Activated CD8-positive, alpha-beta memory T cell treated with anti-CD3 and anti-CD28 coated beads, Interleukin-2, amount 50 U/mL, for 4 hours (primary cell): ENCODE data around the gene PABPC1L.

Experiments used
- DNase-seq: peaks from one replicate; pipeline ENCODE4 v3.0.0-alpha.2; 2020

PABPC1L gene

DNA sequence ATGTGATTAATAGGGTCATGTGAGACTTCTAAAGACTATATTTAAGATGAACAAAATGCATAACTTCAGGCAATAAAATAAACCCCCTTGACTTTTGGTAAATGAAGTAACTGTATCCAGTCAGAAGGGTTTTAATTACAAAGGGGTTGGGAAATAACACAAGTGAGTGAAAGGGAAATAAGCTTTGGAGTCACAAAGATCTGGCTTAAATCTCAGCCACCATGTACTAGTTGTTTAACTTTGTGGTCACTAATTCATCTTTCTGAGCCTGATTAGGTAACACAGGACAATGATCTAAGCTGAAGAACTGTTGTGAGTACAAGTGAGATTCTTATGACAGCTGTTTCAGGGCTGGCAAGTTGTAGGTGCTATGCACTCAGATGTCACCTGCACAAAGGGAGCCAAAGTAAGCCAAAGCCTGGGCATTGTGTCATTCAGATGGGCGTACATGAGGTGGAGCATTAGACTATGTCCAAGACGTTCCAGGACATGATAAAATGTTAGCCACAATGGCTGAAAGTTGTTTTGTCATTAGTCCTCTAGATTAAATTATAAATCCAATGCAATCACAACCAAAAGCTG is 36.5 kb downstream of the PABPC1L start:
- DNase-seq, result no peak

DNA sequence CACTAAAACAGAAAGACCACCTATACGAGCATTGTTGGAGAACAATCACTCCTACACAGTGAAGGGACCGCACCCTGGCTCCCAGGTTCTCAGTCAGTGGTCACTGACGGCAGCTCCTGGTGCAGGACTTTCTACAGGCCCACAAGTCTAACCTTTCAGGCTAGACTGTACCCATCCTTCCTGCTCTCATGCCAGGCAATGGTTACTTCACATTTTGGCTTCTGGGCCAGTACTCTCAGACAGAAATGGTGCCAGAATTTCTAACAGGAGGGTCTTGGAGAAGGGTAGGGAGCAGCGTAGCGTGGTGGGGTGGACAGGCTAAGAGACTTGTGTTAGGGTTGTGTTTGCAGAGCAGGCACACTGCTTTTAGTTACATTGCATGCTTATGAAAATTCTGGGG is 38.2 kb downstream of the PABPC1L start:
- DNase-seq, result no peak

DNA sequence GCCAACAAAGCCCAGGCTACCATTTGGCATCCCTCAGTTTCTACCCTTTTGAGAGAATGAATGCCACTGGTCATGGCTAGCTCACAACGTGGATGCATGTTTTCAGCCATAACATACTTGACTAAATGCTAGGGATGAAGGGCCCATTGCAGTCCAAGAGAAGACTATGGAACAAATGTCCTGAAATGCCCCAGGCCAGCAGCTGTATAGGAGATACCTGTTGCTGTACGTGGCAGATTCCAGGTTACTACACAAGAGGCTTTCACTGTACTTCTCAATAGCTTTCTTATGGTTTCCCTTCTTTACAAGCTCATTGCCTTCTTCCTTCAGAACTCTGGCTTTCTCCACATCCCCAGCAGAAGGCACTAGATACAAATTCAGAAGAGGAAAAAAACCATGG is 38.7 kb downstream of the PABPC1L start:
- no peak for DNase-seq

DNA sequence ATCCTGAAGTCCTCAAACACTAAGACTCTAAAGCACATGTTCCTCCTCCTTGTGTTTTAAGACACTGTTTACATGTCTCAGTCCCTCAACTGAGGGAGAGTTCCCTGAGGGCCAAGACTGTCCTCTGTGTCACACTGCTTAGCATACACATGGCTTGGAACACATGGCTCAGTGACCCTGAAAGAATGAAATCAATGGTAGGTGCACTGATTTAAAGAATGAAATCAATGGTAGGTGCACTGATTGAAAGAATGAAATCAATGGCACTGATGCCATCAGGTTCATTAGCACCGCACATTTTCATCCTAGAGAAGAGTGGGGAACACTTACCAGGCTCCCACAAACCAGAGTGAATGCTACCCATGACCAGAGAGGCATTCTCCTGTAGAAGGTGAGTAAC is 40.5 kb downstream of the PABPC1L start:
- DNase-seq, result no peak

DNA sequence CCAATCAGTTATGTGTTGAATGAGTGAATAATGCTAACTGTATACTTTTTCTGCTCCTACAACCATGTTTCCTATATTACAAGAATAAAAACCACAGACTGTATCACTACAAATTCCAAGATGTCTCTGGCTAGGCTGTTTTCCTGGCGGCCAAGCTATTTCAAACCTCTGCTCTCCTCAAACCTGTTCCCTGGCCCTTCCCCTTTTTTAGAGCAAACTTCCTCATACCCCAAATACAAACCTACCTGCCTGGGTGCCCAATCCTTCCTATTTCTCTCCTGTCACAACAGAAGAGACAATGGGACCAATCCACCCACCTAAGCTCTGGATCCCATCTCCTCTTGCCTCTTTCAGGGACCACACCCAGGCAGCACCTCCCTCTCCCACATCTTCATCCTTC is 42.9 kb downstream of the PABPC1L start:
- DNase-seq, result no peak

DNA sequence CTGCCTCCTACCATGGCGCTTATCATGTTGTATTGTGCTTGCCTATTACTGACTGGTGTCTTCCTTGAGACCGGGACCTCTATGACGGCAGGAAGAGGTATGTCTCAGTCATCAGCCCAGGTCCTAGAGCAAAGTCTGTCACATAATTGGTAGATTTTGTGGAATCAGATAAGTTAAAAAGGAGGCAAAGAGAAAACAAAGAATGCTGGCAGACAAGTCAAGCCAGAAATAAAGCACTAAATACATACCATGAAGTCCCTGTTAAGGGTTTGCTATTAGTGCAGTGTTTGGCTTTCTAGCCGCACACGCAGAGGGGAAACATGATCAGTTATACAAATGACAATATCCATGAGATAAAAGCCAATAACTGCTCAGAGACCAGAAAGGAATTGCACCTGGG is 44.4 kb downstream of the PABPC1L start:
- no peak for DNase-seq

DNA sequence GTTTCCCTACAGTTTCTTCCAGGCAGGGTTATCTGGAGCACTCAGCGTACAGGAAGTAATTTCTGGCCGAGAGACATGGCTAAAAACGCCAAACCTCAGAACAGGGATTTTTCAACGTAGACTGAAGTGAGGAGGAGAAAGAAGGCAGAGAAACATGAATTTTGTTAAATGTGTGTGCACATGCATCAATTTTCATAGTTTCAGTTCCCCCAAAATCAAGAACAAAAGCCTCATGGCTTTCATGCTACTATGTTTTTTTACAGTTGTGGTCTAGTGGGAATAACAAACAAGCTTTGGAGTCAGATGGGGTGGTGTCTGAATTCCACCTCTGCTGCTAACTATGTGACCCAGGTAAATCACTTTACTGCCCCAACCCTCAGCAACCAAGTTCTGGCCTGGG is 45.4 kb downstream of the PABPC1L start:
- no peak for DNase-seq

DNA sequence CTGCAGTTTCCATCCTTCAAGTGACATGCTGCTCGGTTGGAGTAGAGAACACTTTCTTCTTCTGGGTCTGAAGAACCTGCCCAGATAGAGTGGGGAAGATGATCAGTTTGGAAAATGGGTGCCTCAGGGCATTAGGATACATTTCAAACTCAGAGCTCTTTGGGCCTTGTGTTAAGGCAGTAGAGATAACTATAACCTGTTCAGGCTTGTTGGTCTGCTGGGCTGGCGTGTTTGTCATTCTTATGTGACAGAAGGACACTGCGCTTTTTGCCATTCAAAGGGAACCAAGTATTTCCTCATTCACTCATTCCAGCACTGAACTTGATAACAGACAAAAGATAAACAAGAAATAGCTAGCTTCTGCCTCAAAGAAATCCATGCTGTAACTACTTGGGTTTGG is 46.5 kb downstream of the PABPC1L start:
- DNase-seq, result no peak

DNA sequence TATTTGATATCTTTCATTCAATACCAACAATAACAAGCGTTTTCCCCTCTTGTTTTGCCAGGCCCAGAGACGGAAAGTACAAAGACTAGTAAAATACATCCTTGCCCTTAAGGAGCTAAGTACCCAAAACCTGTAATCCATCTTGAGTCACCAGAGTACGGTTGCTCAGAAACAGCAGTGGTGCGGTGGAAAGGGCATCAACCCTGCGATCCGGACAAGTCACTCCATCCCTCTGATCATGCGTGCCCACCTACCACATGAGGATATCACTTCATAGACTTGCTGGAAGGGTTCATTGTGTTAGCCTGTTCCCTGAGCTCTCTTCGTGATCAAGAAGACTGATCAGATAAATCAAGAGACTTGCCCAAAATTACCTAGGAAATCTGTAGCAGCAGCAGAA is 48.4 kb downstream of the PABPC1L start:
- no peak for DNase-seq

DNA sequence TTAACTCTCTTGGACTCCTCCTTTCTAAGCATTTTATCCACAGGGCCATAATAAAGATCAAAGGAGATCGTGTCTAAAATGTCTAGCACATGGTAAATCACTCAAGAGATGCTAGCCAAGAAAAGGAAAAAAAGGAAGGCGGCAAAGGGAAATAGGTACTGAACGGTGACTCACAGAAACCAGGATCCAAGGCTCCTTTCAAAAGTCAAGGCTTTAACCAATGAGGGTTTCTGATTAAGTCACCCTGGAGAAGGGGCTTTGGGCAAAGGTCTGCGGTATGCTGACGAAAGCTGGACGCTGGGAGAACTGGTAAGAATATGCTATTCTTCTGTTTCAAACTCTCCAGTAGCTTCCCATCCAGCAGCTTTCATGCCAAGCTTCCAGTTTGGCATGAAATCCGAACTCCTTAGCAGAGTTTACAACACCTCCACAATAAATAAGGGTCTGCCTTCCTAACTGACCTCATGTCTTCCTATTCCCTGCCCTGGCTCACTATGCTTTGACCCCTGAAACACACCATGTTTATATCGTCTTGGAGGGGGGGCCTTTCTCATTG is 49.3 kb downstream of the PABPC1L start:
- no peak for DNase-seq

DNA sequence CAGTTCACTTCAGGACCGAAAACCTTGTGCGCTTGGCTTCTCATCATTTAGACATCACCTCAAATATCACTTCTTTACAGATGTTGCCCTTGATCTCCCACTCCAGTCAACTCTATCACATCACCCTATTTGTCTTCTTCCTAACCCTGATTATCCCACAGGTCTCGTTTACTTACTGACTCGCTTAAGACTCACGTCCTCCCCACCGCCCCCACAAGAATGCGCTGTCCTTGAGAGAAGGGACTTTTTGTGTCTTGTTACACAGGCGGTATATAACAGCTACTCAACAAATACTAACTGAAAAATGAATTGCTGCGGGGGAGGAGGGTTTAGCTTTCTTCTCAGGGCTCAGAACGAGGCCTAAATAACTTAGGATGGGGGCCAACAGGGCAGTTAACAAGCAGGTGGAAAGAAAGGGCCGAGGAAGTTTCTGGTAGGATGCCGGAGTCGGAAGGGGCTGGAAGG is 49.8 kb downstream of the PABPC1L start:
- peak; percentile 76 for DNase-seq

DNA sequence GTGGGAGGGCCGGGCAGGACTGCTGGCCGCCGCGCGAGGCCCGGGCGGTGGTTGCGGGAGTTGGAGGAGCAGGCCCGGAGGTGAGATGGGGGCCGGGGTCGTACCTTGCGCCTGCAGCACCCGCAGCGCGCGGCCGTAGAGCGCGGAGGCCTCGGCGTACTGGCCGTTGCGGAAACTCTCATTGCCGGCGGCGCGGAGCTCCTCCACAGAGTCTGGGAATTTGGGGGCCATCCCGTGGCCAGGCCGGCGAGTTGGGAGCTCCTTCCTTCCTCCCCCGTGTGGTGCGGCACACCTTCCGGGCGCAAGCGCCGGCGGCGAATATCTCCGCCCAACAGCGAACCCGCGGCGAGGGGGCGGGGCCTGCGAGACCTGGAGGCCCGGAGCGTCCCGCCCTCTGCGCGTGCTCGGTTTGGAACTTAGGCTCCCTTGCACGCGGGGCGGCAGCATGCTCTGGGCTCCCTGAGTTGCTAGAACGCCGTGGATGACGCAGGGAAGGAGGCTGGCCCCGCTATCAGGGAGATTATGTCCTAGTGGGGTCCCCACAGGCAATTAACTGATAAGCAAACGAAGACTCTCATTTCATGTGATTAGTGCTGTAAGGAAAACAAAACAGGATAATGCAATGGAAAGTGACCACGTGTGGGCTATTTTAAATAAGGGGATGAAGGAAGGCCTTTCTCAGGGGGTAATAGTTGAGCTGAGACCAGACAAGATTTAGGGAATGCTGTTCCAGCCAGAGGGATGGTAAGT is 50.4 kb downstream of the PABPC1L start, which contains the start of gene TOMM34:
TSS of gene TOMM34 (minus strand) at position 295 of the 750 bp plus-strand sequence. CDS start at position 231, 64 bp downstream.
- DNase-seq, result peak; percentile 97

DNA sequence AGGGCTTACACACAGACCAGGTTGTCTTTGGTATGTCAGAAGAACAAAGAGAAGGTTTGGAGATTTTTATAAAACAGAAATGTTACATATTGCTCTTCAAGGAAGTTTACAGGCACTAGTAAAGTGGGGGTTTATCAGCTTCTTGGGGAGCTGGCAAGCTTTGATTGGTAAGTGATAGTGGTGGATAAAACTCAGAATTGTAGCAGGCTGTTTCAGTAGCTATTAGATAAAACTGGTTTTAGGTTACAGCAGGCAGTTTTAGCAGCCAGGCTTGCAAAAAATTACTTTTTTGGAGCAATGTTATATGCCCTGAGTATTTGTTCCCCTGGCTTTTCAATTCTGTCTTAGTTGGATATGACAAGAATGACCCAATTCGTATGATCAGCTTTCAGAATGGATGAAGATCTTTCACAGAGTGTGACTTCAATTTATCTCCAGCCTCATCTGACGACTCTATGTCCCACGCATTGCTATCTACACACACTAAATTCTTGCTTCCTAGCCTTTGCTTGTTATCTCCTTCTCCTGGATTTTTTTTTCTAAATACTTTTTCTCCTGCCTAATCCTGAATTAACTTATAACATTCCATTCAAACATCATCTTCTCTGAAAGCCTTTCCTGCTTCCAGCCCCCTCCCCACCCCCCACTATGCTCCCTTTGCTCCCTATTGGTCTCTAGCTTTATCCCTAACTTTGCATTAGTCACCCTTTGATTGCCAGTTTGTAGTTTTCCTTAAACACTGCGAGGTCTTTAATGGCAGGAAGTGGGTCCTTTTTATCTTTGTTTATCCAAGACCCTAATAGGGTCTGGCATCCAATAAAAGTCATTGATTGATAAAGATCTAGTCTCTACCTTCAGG is 51.4 kb downstream of the PABPC1L start:
- DNase-seq, result no peak

DNA sequence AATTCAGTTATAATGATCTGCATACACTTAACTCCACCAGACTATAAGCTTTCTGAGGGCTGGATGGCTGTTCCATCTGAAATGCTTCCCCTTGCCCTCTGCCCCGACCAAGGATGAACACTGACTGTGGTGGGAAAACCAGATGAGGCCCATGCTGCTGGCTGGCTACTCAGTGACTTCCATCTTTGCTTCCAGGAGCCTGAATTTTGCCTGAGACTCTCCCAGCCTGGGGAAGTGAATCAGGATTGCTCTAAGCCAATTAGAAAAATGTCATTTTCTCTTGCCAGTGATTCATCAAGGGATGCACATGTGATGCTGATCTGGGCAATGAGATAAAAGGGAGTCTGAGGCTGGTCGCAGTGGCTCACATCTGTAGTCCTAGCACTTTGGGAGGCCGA is 52.0 kb downstream of the PABPC1L start:
- DNase-seq, result no peak

DNA sequence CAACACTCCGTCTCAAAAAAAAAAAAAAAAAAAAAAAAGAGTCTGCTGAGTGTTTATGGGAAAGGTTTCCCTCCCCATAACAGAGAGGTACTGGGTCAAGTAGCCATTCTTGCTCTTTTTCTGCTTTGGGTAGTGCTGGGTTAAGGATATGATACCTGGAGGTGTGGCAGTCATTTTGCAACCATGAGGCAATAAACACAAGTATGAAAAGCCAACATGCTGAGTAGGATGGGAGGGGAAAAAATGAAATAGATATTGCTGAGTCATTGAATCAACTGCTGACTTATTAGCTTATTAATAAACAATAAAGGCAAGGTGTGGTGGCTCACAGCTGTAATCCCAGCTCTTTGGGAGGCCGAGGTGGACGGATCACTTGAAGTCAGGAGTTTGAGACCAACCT is 52.6 kb downstream of the PABPC1L start:
- DNase-seq, result no peak

DNA sequence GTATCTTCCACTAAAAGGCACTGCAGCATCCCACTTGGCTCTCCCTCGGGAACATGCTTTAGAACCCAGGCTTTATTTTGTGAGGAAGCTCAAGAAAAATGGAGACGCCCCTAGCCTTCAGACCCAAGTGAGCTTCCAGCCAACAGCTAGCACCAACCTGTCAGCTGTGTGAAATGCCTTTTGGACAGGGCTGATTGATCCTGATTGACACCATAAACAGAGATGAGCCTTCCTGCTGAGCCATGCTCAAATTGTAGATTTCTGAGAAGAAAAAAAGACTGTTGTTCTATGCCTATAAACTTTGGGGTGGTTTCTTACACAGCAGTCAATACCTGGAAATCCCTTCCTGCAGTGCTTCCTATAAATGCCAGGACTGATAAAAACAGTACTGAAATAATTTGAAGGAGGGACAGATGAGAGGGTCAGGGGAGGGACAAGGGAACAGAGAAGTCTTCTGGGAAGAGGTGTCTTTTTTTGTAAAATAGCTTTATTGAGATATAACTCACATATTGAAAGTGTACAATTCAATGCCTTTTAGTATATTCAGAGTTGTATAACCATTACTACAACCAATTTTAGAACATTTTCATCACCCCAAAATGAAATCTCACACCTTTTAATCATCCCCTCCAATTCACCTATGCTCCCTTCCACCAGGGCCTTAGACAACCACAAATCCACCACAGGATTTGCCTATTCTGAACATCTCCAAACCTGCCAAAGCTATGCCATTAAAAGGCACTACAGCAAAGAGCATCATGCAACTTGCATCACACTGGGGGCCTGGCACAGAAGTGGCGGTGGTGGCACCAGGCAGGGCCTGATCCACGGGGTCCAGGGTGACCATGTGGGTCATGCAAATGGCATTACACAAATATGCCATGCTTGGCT is 53.7 kb downstream of the PABPC1L start:
- no peak for DNase-seq

DNA sequence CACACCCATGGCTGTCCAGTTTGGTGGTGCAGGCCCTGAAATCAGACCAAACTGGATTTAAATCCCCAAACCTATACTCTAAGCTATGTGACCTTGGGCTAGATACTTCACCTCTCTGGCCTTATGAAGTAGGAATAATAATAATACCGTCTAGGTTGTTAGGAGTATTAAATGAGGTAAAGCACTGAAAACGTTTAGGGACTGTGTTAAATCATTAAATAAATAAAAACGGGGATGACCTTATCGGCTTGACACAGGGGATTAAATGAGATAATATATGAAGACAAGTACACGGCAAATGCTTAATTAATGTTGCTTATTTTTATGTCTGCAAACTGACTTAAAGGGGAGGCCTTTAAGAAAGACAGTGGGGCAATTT is 55.8 kb downstream of the PABPC1L start:
- DNase-seq, result no peak

DNA sequence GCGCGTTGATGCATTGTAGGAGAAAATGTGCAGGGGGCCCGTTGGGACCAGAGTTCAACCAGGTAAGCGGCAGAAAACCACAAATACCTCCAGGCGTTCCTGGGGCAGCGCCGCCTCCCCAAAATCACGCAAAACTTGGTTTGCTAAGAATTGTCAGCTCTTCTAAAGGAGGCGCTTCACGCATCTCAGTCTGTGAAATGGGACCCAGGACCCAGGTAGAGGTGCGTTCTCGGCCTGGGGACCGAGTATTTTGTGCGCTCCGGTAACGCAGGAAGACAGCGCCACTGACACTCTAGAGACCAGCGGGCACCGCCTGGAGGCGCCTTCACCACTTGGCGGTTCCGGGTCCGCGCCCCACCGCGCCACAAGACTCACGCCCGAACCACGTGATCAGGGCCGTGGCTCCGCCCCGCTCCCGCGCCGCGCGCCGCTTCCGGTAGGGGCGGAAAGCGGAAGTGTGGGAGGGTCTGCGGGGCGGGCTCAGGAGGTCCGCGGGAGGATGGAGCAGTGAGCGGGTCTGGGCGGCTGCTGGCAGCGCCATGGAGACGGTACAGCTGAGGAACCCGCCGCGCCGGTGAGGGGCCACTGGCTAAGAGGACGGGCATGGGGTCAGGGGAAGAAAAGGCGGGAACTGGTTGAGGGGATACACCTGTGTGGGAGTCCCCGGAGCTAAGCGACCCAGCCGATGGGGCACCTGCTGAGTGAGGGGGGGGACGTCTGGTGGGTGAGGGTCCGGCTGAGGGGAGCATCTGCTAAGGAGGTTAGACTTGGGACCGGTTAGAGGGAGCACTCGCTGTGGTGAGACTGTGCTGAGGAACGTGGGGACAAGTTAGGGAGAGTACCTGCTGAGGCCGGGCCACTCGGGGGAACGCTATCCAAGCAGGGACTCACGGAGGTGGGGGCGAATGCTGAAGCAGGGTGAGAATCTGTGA is 56.4 kb downstream of the PABPC1L start, which contains the start of gene STK4:
TSS of gene STK4 (plus strand) at position 483 of the 932 bp plus-strand sequence. CDS start at position 540, 57 bp downstream.
- DNase-seq, result peak; percentile 97

DNA sequence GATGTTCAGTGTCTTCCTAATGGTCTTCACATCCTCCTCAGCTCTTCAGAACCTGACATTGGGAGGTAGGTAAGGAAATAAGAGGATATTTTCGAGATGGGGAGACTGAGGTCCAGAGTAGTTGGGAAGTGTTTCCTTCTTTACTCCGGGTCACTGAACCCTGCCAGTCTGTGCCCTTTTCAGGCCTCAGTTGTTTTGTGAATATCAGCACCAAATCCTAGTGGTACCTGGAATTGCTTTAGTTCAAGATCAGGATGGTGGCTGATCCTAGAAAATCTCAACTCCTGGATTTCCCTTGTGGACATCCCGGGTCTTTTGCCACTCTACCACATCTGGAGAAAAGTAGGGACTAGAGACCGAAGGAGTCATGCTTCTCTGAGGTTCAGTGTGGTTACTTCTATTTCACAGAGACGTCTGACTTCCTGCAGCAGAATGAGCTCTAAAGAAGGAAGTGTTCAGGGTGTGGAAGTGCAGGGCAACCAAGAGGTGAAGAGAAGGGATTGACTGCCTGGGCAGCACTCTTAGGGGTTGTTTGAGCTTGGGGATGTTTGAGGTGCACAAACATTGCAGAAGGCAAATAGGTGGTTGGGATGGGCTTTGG is 57.4 kb downstream of the PABPC1L start:
- peak; percentile 30 for DNase-seq

DNA sequence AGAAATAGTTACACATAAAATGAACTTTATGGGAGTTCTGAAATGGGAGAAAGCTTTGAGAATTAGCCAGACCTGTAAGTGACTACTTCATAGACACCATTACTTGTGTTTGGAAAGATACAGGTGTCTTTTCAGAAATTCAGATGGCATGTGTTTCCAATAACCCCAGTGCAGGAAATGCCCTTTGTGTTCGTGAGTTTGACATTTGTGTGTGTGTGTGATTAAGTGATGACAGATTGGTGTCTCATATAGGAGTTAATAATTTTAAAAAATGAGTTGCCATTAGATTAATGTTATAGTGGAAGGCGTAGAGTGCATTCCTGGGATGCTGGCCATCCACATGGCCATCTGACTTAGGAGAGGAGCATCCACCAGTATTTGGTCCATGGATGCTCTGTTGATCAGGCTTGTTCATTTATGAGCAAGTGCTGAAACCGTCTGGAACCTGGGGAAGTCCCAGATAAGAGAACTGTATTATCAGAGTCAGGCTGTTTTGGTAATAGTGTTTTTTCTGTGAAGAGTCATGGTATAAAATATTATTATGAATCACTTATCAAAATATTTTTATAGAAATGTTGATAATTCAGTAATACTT is 59.5 kb downstream of the PABPC1L start:
- no peak for DNase-seq
